Uterus (tissue), 4 donors: ENCODE results near the gene SLC44A2. TPM values are rescaled to one million over a fixed set of nuclear protein-coding genes. Genes with fewer than 3 reads are reported as not detected.

ENCODE experiments used
- DNase-seq, 2 donors: peaks; one replicate each; pipeline ENCODE4 v3.0.0-alpha.2; 2019 to 2020
- H3K27ac ChIP-seq, 2 donors: fragments of 200-600 bp; sonication (generic); 1 replicate in 1 of 2; 2 replicates in 1 of 2; pipeline ENCODE4 v1.5.1; 2016 to 2018
- H3K27me3 ChIP-seq, 2 donors: fragments of 200-600 bp; sonication (generic); one replicate each; pipeline ENCODE4 v1.5.1; 2018 to 2019; ENCODE audit warnings: control low read depth in 1 of 2
- H3K36me3 ChIP-seq, 2 donors: fragments of 200-600 bp; sonication (generic); one replicate each; pipeline ENCODE4 v1.5.1; 2019; ENCODE audit warnings: control low read depth in 1 of 2
- H3K4me1 ChIP-seq, 2 donors: fragments of 200-600 bp; sonication (generic); one replicate each; pipeline ENCODE4 v1.5.1; 2018 to 2019; ENCODE audit warnings: control low read depth in 1 of 2
- H3K4me3 ChIP-seq, 2 donors: fragments of 200-600 bp; sonication (generic); 1 replicate in 1 of 2; 2 replicates in 1 of 2; pipeline ENCODE4 v1.5.1; 2018 to 2019; ENCODE audit warnings: mild to moderate bottlenecking in 1 of 2
- H3K9me3 ChIP-seq, 2 donors: fragments of 200-600 bp; sonication (generic); one replicate each; pipeline ENCODE4 v1.5.1; 2019; ENCODE audit warnings: control low read depth in 1 of 2
- POLR2A ChIP-seq, 2 donors: fragments of 450-650 bp; IDR thresholded peaks; one replicate each; pipeline ENCODE4 v1.6.1; 2016; ENCODE audit warnings: antibody characterized with exemption in 2 of 2, mild to moderate bottlenecking in 1 of 2, moderate library complexity in 1 of 2
- intact Hi-C: fragments of 100-400 bp; cut with DNase I; formaldehyde crosslinking; loops from one replicate; pipeline ENCODE4 v1.15.1; 2023; ENCODE audit warnings: low total_unique reads
- total RNA-seq, 4 donors: library from RNA; depleted of rRNA in 3 of 4; stranded (reverse); fragments of >200 nt in 3 of 4; gene quantifications; one replicate each; pipeline versions ENCODE4 v1.1.0 to v1.2.4, GENCODE V29; 2014 to 2023
- TF ChIP-seq, protein P1 (sequence below), 4 experiments: fragments of 200-600 bp in 2 of 4; fragments of 450-650 bp in 2 of 4; sonication (generic) in 2 of 4; IDR thresholded peaks; one replicate each; pipeline ENCODE4 v1.5.1; 2016 to 2019; ENCODE audit warnings: antibody characterized with exemption in 4 of 4, mild to moderate bottlenecking in 2 of 4, moderate library complexity in 1 of 4
- donor health status: DM: yes; HTN: yes; CAD: no.

The SLC44A2 gene
- total RNA-seq, 4 donors from 2014 or later: 38.5 to 107 (median 65.8) TPM

DNA sequence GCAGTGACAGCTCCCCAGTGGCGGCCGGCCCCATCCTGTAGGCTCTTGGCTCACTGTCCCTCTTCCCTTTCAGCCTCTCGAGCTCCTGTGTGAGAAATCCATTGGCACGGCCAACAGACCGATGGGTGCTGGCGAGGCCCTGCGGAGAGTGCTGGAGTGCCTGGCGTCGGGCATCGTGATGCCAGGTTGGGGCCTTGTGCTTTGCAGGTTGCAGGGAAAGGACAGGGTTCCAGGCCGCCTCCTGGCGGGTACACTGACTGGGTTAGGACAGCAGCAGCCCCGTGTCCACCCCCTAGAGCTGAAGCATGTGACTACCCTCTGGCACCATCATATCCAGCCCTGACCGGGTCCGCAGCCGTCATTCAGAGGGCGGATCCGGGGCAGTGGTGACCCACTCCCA is 54.4 kb downstream of the SLC44A2 start:
- Histone ChIP-seq H3K27ac (no peak overlapping the region), H3K4me3 (no peak overlapping the region), H3K36me3 (no peaks in the 10 kb centered on the region), H3K9me3 (no peaks in the 10 kb centered on the region), H3K27me3 (no peaks in the 10 kb centered on the region), H3K4me1 (no peaks in the 10 kb centered on the region)
- DNase-seq: no peak
- no peak for TF ChIP-seq POLR2A (IDR thresholded peaks at IDR 0.05)
- TF ChIP-seq, protein P1, sequence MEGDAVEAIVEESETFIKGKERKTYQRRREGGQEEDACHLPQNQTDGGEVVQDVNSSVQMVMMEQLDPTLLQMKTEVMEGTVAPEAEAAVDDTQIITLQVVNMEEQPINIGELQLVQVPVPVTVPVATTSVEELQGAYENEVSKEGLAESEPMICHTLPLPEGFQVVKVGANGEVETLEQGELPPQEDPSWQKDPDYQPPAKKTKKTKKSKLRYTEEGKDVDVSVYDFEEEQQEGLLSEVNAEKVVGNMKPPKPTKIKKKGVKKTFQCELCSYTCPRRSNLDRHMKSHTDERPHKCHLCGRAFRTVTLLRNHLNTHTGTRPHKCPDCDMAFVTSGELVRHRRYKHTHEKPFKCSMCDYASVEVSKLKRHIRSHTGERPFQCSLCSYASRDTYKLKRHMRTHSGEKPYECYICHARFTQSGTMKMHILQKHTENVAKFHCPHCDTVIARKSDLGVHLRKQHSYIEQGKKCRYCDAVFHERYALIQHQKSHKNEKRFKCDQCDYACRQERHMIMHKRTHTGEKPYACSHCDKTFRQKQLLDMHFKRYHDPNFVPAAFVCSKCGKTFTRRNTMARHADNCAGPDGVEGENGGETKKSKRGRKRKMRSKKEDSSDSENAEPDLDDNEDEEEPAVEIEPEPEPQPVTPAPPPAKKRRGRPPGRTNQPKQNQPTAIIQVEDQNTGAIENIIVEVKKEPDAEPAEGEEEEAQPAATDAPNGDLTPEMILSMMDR (IDR thresholded peaks at IDR 0.05): no peak
- intact Hi-C loops: no loop called here

DNA sequence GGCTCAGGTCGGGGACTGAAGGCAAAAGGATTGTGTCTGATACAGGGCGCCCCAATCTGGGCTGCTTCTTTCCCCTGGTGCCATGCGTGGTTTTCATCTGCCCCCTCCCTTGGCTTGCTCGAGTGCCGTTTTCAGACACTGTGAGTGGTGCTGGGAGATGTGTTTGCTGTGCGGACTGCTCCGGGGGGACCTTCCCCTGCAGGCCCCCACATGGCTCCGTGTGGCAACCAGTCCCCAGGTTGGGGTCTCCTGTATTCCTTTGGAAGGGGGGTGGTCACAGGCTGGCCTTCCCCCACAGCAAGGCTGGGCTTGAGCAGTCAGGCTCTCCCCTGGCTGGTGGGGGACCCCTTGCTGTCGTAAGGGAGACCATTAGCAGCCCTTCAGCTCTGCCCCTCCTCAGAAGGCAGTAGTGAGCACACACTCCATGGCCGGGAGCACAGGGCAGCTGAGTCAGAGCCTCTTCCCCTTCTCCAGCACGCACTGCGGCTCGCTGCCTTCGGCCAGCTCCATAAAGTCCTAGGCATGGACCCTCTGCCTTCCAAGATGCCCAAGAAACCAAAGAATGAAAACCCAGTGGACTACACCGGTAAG is 55.3 kb downstream of the SLC44A2 start:
- Histone ChIP-seq H3K9me3 (no peaks in the 10 kb centered on the region), H3K4me3 (no peak overlapping the region), H3K36me3 (no peaks in the 10 kb centered on the region), H3K27me3 (no peaks in the 10 kb centered on the region), H3K4me1 (no peaks in the 10 kb centered on the region), H3K27ac (no peak overlapping the region)
- TF ChIP-seq, protein P1 (IDR thresholded peaks at IDR 0.05): no peak
- no peak for TF ChIP-seq POLR2A (IDR thresholded peaks at IDR 0.05)
- intact Hi-C loops: no loop called here
- DNase-seq: no peak

DNA sequence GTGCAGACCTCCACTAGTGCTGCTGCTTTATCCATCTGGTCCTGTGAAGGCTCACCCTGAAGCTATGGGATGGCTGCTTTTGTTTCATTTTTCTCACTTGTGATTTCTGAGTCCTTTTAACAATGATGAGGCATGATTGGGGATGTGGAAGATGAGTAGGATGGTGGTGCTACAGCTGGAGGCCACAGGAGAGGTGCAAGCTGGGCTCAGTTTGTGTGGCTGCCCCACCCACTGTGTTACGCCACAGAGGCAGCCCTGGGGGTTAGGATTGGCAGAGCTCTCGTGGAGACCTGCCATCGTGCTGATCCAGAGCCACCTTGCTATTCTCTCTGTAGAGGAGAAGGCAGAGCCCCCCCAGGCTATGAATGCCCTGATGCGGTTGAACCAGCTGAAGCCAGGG is 56.3 kb downstream of the SLC44A2 start:
- no peaks in the 10 kb centered on the region for H3K9me3 ChIP-seq
- H3K36me3 ChIP-seq: no peaks in the 10 kb centered on the region
- H3K27ac ChIP-seq: no peak overlapping the region
- DNase-seq: no peak
- no peak for TF ChIP-seq POLR2A (IDR thresholded peaks at IDR 0.05)
- TF ChIP-seq, protein P1 (IDR thresholded peaks at IDR 0.05): no peak
- no peaks in the 10 kb centered on the region for H3K4me1 ChIP-seq
- no peaks in the 10 kb centered on the region for H3K27me3 ChIP-seq
- no peak overlapping the region for H3K4me3 ChIP-seq
- intact Hi-C loops: no loop called here

DNA sequence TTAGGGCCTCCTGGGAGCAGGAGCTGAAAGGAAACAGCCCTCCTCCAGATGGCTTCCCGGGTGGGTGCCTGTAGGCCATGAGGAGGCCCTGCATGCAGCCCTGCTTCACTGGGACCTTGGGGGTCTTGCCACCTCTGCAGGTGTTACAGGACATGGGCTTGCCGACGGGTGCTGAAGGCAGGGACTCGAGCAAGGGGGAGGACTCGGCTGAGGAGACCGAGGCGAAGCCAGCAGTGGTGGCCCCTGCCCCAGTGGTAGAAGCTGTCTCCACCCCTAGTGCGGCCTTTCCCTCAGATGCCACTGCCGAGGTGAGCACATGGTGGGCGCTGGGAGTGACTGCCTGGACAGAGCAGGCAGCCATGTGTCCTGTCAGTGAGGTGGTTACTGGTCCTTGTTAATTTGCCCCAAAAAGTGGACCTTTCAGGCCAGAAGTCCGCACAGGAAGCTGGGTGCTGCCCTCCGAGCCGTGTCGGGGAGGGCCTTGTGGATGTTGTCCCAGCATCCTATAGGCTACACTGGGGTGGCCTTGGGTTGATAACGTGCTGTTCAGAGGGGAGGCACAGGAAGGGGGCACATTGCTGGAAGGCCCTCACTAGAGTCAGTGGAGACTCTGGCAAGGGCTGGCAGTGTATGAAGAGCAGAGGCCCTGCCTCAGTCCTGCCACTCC is 57.2 kb downstream of the SLC44A2 start:
- Histone ChIP-seq H3K27ac (no peak overlapping the region), H3K4me1 (no peaks in the 10 kb centered on the region), H3K9me3 (no peaks in the 10 kb centered on the region), H3K36me3 (no peaks in the 10 kb centered on the region), H3K4me3 (no peak overlapping the region), H3K27me3 (no peaks in the 10 kb centered on the region)
- TF ChIP-seq, protein P1 (IDR thresholded peaks at IDR 0.05): no peak
- no peak for TF ChIP-seq POLR2A (IDR thresholded peaks at IDR 0.05)
- DNase-seq: no peak
- intact Hi-C loops: no loop called here

DNA sequence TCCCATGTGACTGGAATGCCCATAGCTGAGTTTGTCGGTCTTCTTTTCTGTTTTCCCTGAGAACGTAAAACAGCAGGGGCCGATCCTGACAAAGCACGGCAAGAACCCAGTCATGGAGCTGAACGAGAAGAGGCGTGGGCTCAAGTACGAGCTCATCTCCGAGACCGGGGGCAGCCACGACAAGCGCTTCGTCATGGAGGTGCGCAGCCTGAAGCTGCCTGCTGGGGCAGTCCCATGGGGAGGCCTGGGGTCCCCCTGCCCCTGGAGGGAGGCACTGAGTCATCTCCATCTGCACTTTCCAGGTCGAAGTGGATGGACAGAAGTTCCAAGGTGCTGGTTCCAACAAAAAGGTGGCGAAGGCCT is 57.7 kb downstream of the SLC44A2 start:
- no peak for DNase-seq
- H3K36me3 ChIP-seq: no peaks in the 10 kb centered on the region
- H3K27me3 ChIP-seq: no peaks in the 10 kb centered on the region
- TF ChIP-seq POLR2A (IDR thresholded peaks at IDR 0.05): no peak
- TF ChIP-seq, protein P1 (IDR thresholded peaks at IDR 0.05): no peak
- intact Hi-C loops: no loop called here
- no peak overlapping the region for H3K4me3 ChIP-seq
- H3K27ac ChIP-seq: no peak overlapping the region
- no peaks in the 10 kb centered on the region for H3K9me3 ChIP-seq
- no peaks in the 10 kb centered on the region for H3K4me1 ChIP-seq
